A673 (cell line): ENCODE results near the gene TMEM214.

Experiments used
- EZH2 ChIP-seq: fragments of 200-600 bp; sonication (generic); IDR thresholded peaks from 2 replicates; pipeline ENCODE4 v1.6.1; 2017; ENCODE audit warnings: borderline replicate concordance, low read depth, mild to moderate bottlenecking, mixed read lengths, antibody characterized with exemption, low read length; ENCODE audit not compliant: poor library complexity, severe bottlenecking
- TF ChIP-seq, protein P1 (sequence below): fragments of 300-800, 200-600 bp; sonication (generic); conservative IDR thresholded peaks from 2 replicates; pipeline ENCODE4 v1.5.1; 2017; ENCODE audit warnings: low read depth, mild to moderate bottlenecking, antibody characterized with exemption, low read length, moderate library complexity, mixed read lengths

DNA sequence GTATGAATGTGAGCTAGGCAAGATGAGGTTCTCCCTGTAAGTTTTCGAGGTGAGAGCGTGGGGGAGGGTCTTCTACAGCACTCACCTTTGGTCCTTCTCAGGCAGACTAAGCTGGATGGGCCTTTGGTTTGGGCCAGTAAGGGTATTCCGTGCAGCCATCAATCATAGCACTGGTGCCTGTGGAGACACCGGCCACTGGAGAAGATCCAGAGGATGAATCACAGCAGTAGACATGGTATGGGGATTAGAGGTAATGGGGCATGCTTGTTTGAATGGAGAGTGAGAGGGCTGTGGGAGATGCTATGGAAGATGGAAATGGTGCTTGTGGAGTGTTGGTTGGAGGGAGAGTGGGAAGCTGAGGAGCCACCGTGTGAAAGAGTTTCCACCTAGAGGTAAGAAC, 46.2 kb upstream of the TMEM214 start:
- TF ChIP-seq, protein P1, sequence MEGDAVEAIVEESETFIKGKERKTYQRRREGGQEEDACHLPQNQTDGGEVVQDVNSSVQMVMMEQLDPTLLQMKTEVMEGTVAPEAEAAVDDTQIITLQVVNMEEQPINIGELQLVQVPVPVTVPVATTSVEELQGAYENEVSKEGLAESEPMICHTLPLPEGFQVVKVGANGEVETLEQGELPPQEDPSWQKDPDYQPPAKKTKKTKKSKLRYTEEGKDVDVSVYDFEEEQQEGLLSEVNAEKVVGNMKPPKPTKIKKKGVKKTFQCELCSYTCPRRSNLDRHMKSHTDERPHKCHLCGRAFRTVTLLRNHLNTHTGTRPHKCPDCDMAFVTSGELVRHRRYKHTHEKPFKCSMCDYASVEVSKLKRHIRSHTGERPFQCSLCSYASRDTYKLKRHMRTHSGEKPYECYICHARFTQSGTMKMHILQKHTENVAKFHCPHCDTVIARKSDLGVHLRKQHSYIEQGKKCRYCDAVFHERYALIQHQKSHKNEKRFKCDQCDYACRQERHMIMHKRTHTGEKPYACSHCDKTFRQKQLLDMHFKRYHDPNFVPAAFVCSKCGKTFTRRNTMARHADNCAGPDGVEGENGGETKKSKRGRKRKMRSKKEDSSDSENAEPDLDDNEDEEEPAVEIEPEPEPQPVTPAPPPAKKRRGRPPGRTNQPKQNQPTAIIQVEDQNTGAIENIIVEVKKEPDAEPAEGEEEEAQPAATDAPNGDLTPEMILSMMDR = no peak
- no peak for TF ChIP-seq EZH2
